SK-N-SH treated with all-trans-retinoic acid at 6 μM for 48 hours (cell line): ENCODE data around the gene RAN.
"Not testable (repeated sequence)": the region's sequence is repeated elsewhere in the genome, so short reads cannot be mapped to it uniquely, and the experiment has no call there.

Source experiments
- ARNTL ChIP-seq: fragments of 450-650 bp; formaldehyde crosslinking; IDR thresholded peaks from 2 replicates; pipeline ENCODE4 v1.5.0; 2020; ENCODE audit warnings: low read depth, mild to moderate bottlenecking, moderate library complexity, borderline replicate concordance
- BACH2 ChIP-seq: fragments of 250-450 bp; sonication (Bioruptor Pico); IDR thresholded peaks from 2 replicates; pipeline ENCODE4 v1.9.0; 2021; ENCODE audit warnings: mild to moderate bottlenecking, borderline replicate concordance
- CSDC2 ChIP-seq: fragments of 250-450 bp; sonication (Bioruptor Pico); IDR thresholded peaks from 2 replicates; pipeline ENCODE4 v1.5.0; 2020; ENCODE audit warnings: mild to moderate bottlenecking, moderate library complexity
- GLIS3 ChIP-seq: fragments of 250-450 bp; sonication (Bioruptor Pico); IDR thresholded peaks from 2 replicates; pipeline ENCODE4 v1.5.0; 2020; ENCODE audit warnings: mild to moderate bottlenecking, moderate library complexity
- RARB ChIP-seq: fragments of 250-450 bp; sonication (Bioruptor Pico); IDR thresholded peaks from 2 replicates; pipeline ENCODE4 v1.8.0; 2021; ENCODE audit warnings: mild to moderate bottlenecking, moderate library complexity
- SNAI2 ChIP-seq: fragments of 250-450 bp; sonication (Bioruptor Pico); IDR thresholded peaks from 2 replicates; pipeline ENCODE4 v1.5.0; 2020; ENCODE audit warnings: mild to moderate bottlenecking, moderate library complexity
- TOX ChIP-seq: fragments of 250-450 bp; sonication (Bioruptor Pico); IDR thresholded peaks from 2 replicates; pipeline ENCODE4 v1.8.0; 2021; ENCODE audit warnings: mild to moderate bottlenecking, moderate library complexity, borderline replicate concordance
- ZFP3 ChIP-seq: fragments of 250-450 bp; sonication (Bioruptor Pico); IDR thresholded peaks from 2 replicates; pipeline ENCODE4 v1.5.0; 2020; ENCODE audit warnings: mild to moderate bottlenecking, moderate library complexity
- ZFP30 ChIP-seq: fragments of 450-650 bp; formaldehyde crosslinking; IDR thresholded peaks from 2 replicates; pipeline ENCODE4 v1.5.0; 2022; ENCODE audit warnings: mild to moderate bottlenecking, moderate library complexity
- ZNF8 ChIP-seq: fragments of 450-650 bp; formaldehyde crosslinking; IDR thresholded peaks from 2 replicates; pipeline ENCODE4 v1.5.0; 2020; ENCODE audit warnings: mild to moderate bottlenecking, moderate library complexity
- TF ChIP-seq, protein P1 (sequence below): fragments of 250-450 bp; sonication (Bioruptor Pico); IDR thresholded peaks from 2 replicates; pipeline ENCODE4 v1.5.1; 2020; ENCODE audit warnings: low read depth, mild to moderate bottlenecking, moderate library complexity
- TF ChIP-seq, protein P2 (sequence below): fragments of 250-450 bp; sonication (Bioruptor Pico); IDR thresholded peaks from 2 replicates; pipeline ENCODE4 v1.8.0; 2020; ENCODE audit warnings: mild to moderate bottlenecking, moderate library complexity, borderline replicate concordance
- TF ChIP-seq, protein P3 (sequence below): fragments of 250-450 bp; sonication (Bioruptor Pico); IDR thresholded peaks from 2 replicates; pipeline ENCODE4 v1.5.1; 2021; ENCODE audit warnings: mild to moderate bottlenecking, moderate library complexity

DNA sequence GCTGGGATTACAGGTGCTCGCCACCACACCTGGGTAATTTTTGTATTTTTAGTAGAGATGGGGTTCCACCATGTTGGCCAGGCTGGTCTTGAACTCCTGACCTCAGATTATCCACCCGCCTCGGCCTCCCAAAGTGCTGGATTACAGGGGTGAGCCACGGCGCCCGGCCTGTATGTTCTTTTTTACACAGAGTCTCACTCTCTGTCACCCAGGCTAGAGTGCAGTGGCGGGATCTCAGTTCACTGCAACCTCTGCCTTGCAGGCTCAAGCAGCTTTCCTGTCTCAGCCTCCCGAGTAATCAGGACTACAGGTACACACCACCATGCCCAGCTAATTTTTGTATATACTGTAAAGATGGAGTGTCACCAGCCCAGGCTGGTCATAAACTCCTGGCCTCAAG lies 9.1 kb upstream of the RAN start:
- TF ChIP-seq, protein P1, sequence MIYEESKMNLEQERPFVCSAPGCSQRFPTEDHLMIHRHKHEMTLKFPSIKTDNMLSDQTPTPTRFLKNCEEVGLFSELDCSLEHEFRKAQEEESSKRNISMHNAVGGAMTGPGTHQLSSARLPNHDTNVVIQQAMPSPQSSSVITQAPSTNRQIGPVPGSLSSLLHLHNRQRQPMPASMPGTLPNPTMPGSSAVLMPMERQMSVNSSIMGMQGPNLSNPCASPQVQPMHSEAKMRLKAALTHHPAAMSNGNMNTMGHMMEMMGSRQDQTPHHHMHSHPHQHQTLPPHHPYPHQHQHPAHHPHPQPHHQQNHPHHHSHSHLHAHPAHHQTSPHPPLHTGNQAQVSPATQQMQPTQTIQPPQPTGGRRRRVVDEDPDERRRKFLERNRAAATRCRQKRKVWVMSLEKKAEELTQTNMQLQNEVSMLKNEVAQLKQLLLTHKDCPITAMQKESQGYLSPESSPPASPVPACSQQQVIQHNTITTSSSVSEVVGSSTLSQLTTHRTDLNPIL (CRISPR knock-in tag): not testable (repeated sequence)
- not testable (repeated sequence) for TF ChIP-seq ZFP30 (CRISPR knock-in tag); ZFP3 (CRISPR knock-in tag); ZNF8 (CRISPR knock-in tag); GLIS3; BACH2 (CRISPR knock-in tag); CSDC2 (CRISPR knock-in tag); SNAI2; RARB (CRISPR knock-in tag); ARNTL (CRISPR knock-in tag); TOX (CRISPR knock-in tag)
- TF ChIP-seq, protein P2, sequence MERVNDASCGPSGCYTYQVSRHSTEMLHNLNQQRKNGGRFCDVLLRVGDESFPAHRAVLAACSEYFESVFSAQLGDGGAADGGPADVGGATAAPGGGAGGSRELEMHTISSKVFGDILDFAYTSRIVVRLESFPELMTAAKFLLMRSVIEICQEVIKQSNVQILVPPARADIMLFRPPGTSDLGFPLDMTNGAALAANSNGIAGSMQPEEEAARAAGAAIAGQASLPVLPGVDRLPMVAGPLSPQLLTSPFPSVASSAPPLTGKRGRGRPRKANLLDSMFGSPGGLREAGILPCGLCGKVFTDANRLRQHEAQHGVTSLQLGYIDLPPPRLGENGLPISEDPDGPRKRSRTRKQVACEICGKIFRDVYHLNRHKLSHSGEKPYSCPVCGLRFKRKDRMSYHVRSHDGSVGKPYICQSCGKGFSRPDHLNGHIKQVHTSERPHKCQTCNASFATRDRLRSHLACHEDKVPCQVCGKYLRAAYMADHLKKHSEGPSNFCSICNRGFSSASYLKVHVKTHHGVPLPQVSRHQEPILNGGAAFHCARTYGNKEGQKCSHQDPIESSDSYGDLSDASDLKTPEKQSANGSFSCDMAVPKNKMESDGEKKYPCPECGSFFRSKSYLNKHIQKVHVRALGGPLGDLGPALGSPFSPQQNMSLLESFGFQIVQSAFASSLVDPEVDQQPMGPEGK (CRISPR knock-in tag): not testable (repeated sequence)
- TF ChIP-seq, protein P3, sequence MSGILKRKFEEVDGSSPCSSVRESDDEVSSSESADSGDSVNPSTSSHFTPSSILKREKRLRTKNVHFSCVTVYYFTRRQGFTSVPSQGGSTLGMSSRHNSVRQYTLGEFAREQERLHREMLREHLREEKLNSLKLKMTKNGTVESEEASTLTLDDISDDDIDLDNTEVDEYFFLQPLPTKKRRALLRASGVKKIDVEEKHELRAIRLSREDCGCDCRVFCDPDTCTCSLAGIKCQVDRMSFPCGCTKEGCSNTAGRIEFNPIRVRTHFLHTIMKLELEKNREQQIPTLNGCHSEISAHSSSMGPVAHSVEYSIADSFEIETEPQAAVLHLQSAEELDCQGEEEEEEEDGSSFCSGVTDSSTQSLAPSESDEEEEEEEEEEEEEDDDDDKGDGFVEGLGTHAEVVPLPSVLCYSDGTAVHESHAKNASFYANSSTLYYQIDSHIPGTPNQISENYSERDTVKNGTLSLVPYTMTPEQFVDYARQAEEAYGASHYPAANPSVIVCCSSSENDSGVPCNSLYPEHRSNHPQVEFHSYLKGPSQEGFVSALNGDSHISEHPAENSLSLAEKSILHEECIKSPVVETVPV: not testable (repeated sequence)
